H9 (cell line): Measurements from ENCODE around the gene THSD7A. TPM values are rescaled to one million over a fixed set of nuclear protein-coding genes. Genes with fewer than 3 reads are reported as not detected.

Experiments used
- DNase-seq: peaks from one replicate; pipeline ENCODE4 v3.0.0-alpha.2; 2017
- H2AFZ ChIP-seq: one replicate; pipeline ENCODE4 v1.6.1; 2013; ENCODE audit warnings: mild to moderate bottlenecking, low read length, control low read depth, moderate library complexity
- H2AK5ac ChIP-seq: 2 replicates; pipeline ENCODE4 v1.6.1; 2013; ENCODE audit warnings: low read length, control low read depth, mixed read lengths; ENCODE audit not compliant: insufficient read length
- H2BK120ac ChIP-seq: one replicate; pipeline ENCODE4 v1.6.1; 2013; ENCODE audit warnings: low read depth, mild to moderate bottlenecking, low read length, control low read depth, inconsistent platforms; ENCODE audit not compliant: poor library complexity, severe bottlenecking
- H2BK12ac ChIP-seq: 2 replicates; pipeline ENCODE4 v1.6.1; 2013; ENCODE audit warnings: low read length, control low read depth, mixed read lengths, low read depth; ENCODE audit not compliant: insufficient read length
- H2BK15ac ChIP-seq: 2 replicates; pipeline ENCODE4 v1.6.1; 2013; ENCODE audit warnings: low read depth, low read length, control low read depth
- H2BK20ac ChIP-seq: one replicate; pipeline ENCODE4 v1.6.1; 2013; ENCODE audit warnings: low read depth, mild to moderate bottlenecking, low read length, control low read depth, inconsistent platforms; ENCODE audit not compliant: poor library complexity, severe bottlenecking
- H2BK5ac ChIP-seq: 2 replicates; pipeline ENCODE4 v1.6.1; 2013; ENCODE audit warnings: low read length, control low read depth, mixed read lengths; ENCODE audit not compliant: insufficient read length
- H3K14ac ChIP-seq: 2 replicates; pipeline ENCODE4 v1.6.1; 2013; ENCODE audit warnings: low read length, control low read depth; ENCODE audit not compliant: insufficient read depth
- H3K18ac ChIP-seq: 2 replicates; pipeline ENCODE4 v1.6.1; 2013; ENCODE audit warnings: low read depth, mild to moderate bottlenecking, mixed read lengths, low read length, control low read depth; ENCODE audit not compliant: insufficient read length
- H3K23ac ChIP-seq: 2 replicates; pipeline ENCODE4 v1.6.1; 2013; ENCODE audit warnings: low read length, control low read depth, mixed read lengths, low read depth; ENCODE audit not compliant: insufficient read length
- H3K23me2 ChIP-seq: 2 replicates; pipeline ENCODE4 v1.6.1; 2013; ENCODE audit warnings: low read depth, mild to moderate bottlenecking, mixed read lengths, low read length, control low read depth; ENCODE audit not compliant: insufficient read length, poor library complexity, severe bottlenecking
- H3K27ac ChIP-seq: 2 replicates; pipeline ENCODE4 v1.5.1; 2013; ENCODE audit warnings: low read length, control low read depth, mixed read lengths, low read depth; ENCODE audit not compliant: insufficient read length
- H3K27me3 ChIP-seq: 2 replicates; pipeline ENCODE4 v1.6.1; 2013; ENCODE audit warnings: low read length, control low read depth, inconsistent platforms; ENCODE audit not compliant: insufficient read depth
- H3K4ac ChIP-seq: 2 replicates; pipeline ENCODE4 v1.6.1; 2013; ENCODE audit warnings: low read depth, mild to moderate bottlenecking, control low read depth, inconsistent platforms, low read length, moderate library complexity
- H3K4me1 ChIP-seq: 2 replicates; pipeline ENCODE4 v1.6.1; 2013; ENCODE audit warnings: low read length, control low read depth, inconsistent platforms; ENCODE audit not compliant: insufficient read depth
- H3K4me2 ChIP-seq: 2 replicates; pipeline ENCODE4 v1.6.1; 2013; ENCODE audit warnings: low read length, control low read depth, mixed read lengths; ENCODE audit not compliant: insufficient read length, insufficient read depth
- H3K56ac ChIP-seq: 2 replicates; pipeline ENCODE4 v1.6.1; 2013; ENCODE audit warnings: low read depth, mild to moderate bottlenecking, mixed read lengths, low read length, control low read depth; ENCODE audit not compliant: insufficient read length
- H3K79me1 ChIP-seq: 2 replicates; pipeline ENCODE4 v1.6.1; 2013; ENCODE audit warnings: low read depth, mild to moderate bottlenecking, moderate library complexity, low read length, control low read depth, inconsistent platforms; ENCODE audit not compliant: insufficient read depth, poor library complexity, severe bottlenecking
- H3K79me2 ChIP-seq: 2 replicates; pipeline ENCODE4 v1.6.1; 2013; ENCODE audit warnings: low read length, control low read depth, inconsistent platforms; ENCODE audit not compliant: insufficient read depth
- H3K9ac ChIP-seq: 2 replicates; pipeline ENCODE4 v1.6.1; 2013; ENCODE audit warnings: low read length, control low read depth, mixed read lengths; ENCODE audit not compliant: insufficient read length; ENCODE audit errors: extremely low read depth
- H3K9me3 ChIP-seq: one replicate; pipeline ENCODE4 v1.6.1; 2013; ENCODE audit warnings: low read depth, low read length, inconsistent platforms; ENCODE audit not compliant: control insufficient read depth
- H3T11ph ChIP-seq: one replicate; pipeline ENCODE4 v1.6.1; 2013; ENCODE audit warnings: mild to moderate bottlenecking, low read length, control low read depth, inconsistent platforms
- H4K20me1 ChIP-seq: one replicate; pipeline ENCODE4 v1.6.1; 2013; ENCODE audit not compliant: control insufficient read depth, insufficient read length, insufficient read depth
- H4K5ac ChIP-seq: 2 replicates; pipeline ENCODE4 v1.6.1; 2013; ENCODE audit warnings: low read depth, mild to moderate bottlenecking, mixed read lengths, low read length, control low read depth; ENCODE audit not compliant: insufficient read length
- H4K8ac ChIP-seq: replicated peaks from 2 replicates; pipeline ENCODE4 v1.6.1; 2013; ENCODE audit warnings: low read length, control low read depth, mixed read lengths, low read depth; ENCODE audit not compliant: insufficient read length
- H4K91ac ChIP-seq: 2 replicates; pipeline ENCODE4 v1.6.1; 2013; ENCODE audit warnings: low read depth, mild to moderate bottlenecking, moderate library complexity, mixed read lengths, low read length, control low read depth; ENCODE audit not compliant: insufficient read length
- H3K27ac Mint-ChIP-seq, 3 experiments: 2 replicates in 2 of 3; 3 replicates in 1 of 3; pipeline ENCODE4 v1.8.0; 2020 to 2021; ENCODE audit warnings: mixed read lengths in 3 of 3, mild to moderate bottlenecking in 1 of 3, moderate library complexity in 1 of 3
- H3K27me3 Mint-ChIP-seq: 2 replicates; pipeline ENCODE4 v1.8.0; 2021; ENCODE audit warnings: low read depth, mild to moderate bottlenecking, moderate library complexity, mixed read lengths
- H3K36me3 Mint-ChIP-seq, 3 experiments: 2 replicates in 2 of 3; 3 replicates in 1 of 3; pipeline ENCODE4 v1.8.0; 2020 to 2021; ENCODE audit warnings: low read depth in 3 of 3, mixed read lengths in 3 of 3; ENCODE audit not compliant: insufficient read depth in 1 of 3
- H3K4me1 Mint-ChIP-seq, 2 experiments: 2 replicates each; pipeline ENCODE4 v1.8.0; 2020; ENCODE audit warnings: mixed read lengths in 2 of 2
- H3K4me3 Mint-ChIP-seq, 2 experiments: 2 replicates in 1 of 2; 3 replicates in 1 of 2; pipeline ENCODE4 v1.8.0; 2020 to 2021; ENCODE audit warnings: mild to moderate bottlenecking in 2 of 2, mixed read lengths in 2 of 2, moderate library complexity in 1 of 2
- H3K9me3 Mint-ChIP-seq, 2 experiments: 2 replicates in 1 of 2; 3 replicates in 1 of 2; pipeline ENCODE4 v1.8.0; 2020; ENCODE audit warnings: mild to moderate bottlenecking in 2 of 2, mixed read lengths in 2 of 2, moderate library complexity in 1 of 2
- CTCF ChIP-seq: fragments of 200-600 bp; sonication (generic); conservative IDR thresholded peaks from 3 replicates; pipeline ENCODE4 v1.8.0; 2021; ENCODE audit warnings: antibody characterized with exemption, mild to moderate bottlenecking
- WGBS: extraction: QIAGEN DNeasy Blood & Tissue Kit; methylation state at CpG from one replicate; pipeline ENCODE4 v1.1.7; 2013; ENCODE audit warnings: missing lambda C conversion rate, low lambda C conversion rate, mixed read lengths; ENCODE audit not compliant: insufficient read length; ENCODE audit errors: extremely low coverage; 5-methylcytosine and 5-hydroxymethylcytosine counted together
- total RNA-seq: library from RNA; stranded (reverse); gene quantifications from 2 replicates; pipeline ENCODE4 v1.2.1, GENCODE V29; 2021

The THSD7A gene
- total RNA-seq, 1 experiment from 2014 or later, result 0.42 TPM

- Histone ChIP-seq H3K14ac (no peak overlapping the region), H2AK5ac (no peak overlapping the region), H3K9ac (no peak overlapping the region), H4K8ac (no peak overlapping the region), H3K23me2 (no peaks in the 10 kb centered on the region), H2BK20ac (no peak overlapping the region), H2BK5ac (no peak overlapping the region), H3K4ac (no peak overlapping the region), H3K9me3 (no peaks in the 10 kb centered on the region), H2BK120ac (no peak overlapping the region), H4K20me1 (no peaks in the 10 kb centered on the region), H3K79me2 (no peaks in the 10 kb centered on the region), H3K4me1 (no peaks in the 10 kb centered on the region; the same call in 1 of the 2 replicates), H3K23ac (no peak overlapping the region), H3K27me3 (no peaks in the 10 kb centered on the region), H3T11ph (no peak overlapping the region), H4K91ac (no peak overlapping the region), H3K27ac (no peak overlapping the region), H3K56ac (no peak overlapping the region), H2BK15ac (no peak overlapping the region), H3K4me2 (no peak overlapping the region), H3K79me1 (no peaks in the 10 kb centered on the region), H2AFZ (no peak overlapping the region), H4K5ac (no peak overlapping the region), H2BK12ac (no peak overlapping the region), H3K18ac (no peak overlapping the region)
- Mint-ChIP-seq H3K4me1 (peaks cover 2% of the 10 kb centered on the region in 2 experiments; a peak in 2 of 4 replicates), H3K4me3 (no peak overlapping the region), H3K9me3 (no peaks in the 10 kb centered on the region), H3K36me3 (no peaks in the 10 kb centered on the region), H3K27ac (no peak overlapping the region), H3K27me3 (no peaks in the 10 kb centered on the region)
- WGBS, result no CpG with 5 or more reads among the region's 4 CpGs
- DNase-seq, result no peak
- TF ChIP-seq CTCF, result no peak
Measured at GRCh38 chr7:11576310-11576709, 255.7 kb downstream of the THSD7A start.
